Activated CD4-positive, alpha-beta T cell treated with anti-CD3 and anti-CD28 coated beads, Interleukin-2, amount 50 U/mL, for 24 hours (primary cell): ENCODE results near the gene TBL1XR1.

ENCODE experiments used
- DNase-seq, 2 donors: peaks; one replicate each; pipeline ENCODE4 v3.0.0-alpha.2; 2020; ENCODE audit warnings: low read depth in 1 of 2, low spot score in 1 of 2

TBL1XR1 gene

GRCh38 chr3:177110386-177110785 lies 86.9 kb downstream of the TBL1XR1 start:
- DNase-seq, result no peak

DNA sequence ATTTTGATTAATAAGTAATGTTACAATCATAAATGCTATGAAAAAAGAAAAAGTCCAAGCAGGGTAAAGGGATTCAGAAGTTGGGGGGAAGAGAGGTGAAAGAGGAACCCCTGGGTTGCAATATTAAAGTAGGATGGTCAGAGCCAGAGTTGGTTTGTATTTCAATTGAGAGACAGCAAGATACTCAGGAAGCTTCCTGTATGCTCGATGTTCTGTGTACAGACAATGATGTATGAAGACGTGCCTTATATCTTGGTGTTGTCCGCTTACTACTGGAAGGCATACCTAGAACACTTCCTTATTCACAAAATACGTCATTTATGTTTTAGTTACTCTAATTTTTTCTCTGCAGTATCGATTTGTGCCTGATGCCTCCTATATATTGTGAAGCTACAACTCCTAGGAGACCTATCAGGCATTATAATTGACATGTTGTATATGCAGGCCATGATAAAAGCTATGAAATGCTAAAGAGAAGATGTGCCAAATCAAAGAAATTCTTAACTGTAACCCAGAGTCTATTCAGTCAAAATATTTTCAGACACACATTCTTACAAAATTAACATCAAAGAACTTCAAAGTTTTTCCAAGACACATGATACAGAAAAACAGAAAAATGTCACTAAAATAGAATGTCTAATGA lies 87.5 kb downstream of the TBL1XR1 start:
- no peak for DNase-seq

- DNase-seq, result no peak
These were observed 88.6 kb downstream of the TBL1XR1 start for GRCh38 chr3:177108648-177109047.

GRCh38 chr3:177107461-177108239 lies 89.6 kb downstream of the TBL1XR1 start:
- DNase-seq, result no peak

- no peak for DNase-seq
These were observed 90.7 kb downstream of the TBL1XR1 start for GRCh38 chr3:177106594-177106993.

GRCh38 chr3:177106184-177106583 lies 91.1 kb downstream of the TBL1XR1 start:
- DNase-seq, result no peak

GRCh38 chr3:177105623-177106022 lies 91.7 kb downstream of the TBL1XR1 start:
- no peak for DNase-seq

DNA sequence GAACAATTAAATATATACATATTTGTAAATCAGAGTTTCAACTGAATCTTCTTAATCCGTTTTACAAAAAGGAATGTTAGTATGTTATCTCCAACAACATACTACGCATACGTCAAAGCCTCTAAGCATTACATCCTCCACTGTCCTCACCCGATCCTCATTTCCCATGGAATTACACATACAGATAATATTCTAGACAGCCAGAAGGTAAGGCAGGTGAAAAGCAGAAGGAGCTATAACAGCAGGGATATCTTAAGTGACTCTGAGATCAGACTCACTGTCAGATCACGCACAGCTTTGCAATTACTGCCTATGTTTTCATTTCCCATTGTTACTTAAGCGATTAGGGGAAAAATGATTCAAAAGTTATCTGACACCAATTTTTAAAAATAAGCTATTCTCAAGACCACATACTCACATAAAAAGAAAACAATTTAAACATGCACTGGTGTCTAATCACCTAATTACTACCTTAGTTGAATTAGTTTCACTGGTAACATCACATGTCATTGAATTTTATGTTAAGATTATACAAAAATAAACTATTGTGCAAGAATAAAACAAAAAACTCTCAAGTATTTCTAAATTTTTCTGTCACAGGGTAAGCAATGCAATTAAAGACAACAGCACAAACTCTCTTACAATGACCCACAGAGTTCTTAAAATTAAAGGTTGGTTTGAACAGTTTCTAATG lies 92.8 kb downstream of the TBL1XR1 start:
- DNase-seq, result no peak

DNA sequence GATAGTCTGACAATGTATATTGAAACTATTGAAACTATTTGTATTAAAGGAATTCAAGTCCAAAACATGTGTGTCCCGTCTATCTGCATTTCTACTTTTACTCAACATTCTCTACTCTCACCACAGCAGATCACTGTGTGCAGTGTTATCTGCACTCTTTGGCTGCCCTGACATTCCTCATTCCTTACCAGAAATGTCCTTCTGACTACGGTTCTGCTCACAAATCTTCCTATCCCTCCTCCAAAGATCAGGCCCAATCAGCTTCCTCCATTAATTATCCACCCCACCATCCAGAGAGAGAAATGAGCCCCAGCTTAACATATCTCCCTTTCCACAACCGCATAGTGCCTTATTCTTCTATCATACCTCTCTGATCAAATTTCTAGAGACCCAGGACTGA lies 94.7 kb downstream of the TBL1XR1 start:
- no peak for DNase-seq

GRCh38 chr3:177098551-177098950 lies 98.7 kb downstream of the TBL1XR1 start:
- DNase-seq, result no peak

- no peak for DNase-seq
These were observed 100.7 kb downstream of the TBL1XR1 start for GRCh38 chr3:177096615-177097014.

GRCh38 chr3:177093966-177094365 lies 103.3 kb downstream of the TBL1XR1 start:
- no peak for DNase-seq

GRCh38 chr3:177089901-177090300 lies 107.4 kb downstream of the TBL1XR1 start:
- no peak for DNase-seq

GRCh38 chr3:177089110-177089509 lies 108.2 kb downstream of the TBL1XR1 start:
- no peak for DNase-seq

DNA sequence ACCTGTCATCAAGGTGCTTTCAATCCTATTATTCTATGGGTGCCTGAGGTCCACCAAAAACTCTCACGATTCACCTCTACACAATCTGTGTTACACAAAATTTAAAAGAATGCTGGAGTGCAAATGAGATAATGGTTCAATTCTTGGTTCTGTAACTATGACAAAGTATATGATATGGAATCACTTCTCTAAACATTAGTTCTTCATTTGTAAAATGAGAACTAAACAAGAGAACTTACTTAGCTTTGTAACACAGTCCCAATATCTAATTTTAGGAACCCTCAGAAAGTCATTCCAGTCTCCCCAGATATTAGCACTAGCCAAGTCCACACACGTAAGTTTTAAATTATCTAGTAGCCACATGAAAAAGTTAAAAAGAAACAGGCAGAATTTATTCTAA lies 111.5 kb downstream of the TBL1XR1 start:
- no peak for DNase-seq

DNA sequence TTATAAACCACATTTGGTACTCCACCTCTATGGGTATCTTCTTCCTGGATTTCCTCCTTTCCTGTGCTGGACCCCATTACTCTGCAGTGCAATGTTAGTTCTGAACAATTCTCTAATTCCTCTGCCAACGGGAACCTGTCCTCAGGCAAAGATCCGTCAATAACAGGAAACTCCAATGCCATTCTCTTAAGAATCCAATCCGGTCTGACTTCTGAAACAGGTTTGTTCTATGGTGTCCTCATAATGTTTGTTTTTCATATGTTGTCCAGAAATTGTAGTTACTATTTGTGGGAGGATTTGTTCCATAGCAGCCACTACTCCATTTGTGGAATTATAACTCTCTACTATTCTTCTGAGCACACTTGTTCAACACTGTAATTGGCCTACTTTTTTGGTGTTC lies 112.7 kb downstream of the TBL1XR1 start:
- no peak for DNase-seq

DNA sequence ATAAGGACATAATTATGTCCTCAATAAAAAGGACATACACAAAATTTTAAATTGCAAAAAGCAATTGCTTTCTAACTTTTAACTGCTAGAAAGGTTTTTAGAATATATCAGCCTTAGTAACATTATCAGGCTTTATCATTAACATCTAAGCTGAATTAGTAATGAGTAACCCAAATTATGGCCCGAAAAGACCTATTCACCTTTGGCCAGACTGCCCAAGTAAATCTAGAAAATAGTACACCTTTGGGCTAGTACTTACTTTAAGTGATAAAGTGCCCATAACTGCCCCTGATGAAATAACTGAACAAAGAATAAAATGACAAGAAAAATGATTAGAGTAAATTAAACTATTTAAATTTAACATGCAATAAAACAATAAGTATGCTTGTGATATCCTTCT lies 117.2 kb downstream of the TBL1XR1 start:
- no peak for DNase-seq

DNA sequence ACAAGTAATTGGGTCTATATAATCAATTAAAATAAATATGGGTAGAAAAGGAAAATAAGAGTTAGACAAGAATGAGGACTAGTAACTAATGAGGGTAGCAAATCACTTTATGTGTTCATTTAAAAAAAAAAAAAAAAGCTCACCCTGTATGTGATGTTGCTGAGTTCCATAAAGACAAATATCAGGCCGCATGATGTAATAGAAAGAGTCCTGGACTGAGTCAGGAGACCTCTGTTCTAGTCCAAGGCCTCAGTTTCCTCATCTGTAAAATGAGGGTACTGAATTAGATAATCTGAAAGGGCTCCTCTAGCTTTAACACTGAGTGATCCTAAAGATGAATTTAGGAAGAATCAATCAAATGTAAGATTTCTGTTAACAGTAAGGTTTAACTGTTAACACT lies 117.6 kb downstream of the TBL1XR1 start:
- DNase-seq, result no peak

DNA sequence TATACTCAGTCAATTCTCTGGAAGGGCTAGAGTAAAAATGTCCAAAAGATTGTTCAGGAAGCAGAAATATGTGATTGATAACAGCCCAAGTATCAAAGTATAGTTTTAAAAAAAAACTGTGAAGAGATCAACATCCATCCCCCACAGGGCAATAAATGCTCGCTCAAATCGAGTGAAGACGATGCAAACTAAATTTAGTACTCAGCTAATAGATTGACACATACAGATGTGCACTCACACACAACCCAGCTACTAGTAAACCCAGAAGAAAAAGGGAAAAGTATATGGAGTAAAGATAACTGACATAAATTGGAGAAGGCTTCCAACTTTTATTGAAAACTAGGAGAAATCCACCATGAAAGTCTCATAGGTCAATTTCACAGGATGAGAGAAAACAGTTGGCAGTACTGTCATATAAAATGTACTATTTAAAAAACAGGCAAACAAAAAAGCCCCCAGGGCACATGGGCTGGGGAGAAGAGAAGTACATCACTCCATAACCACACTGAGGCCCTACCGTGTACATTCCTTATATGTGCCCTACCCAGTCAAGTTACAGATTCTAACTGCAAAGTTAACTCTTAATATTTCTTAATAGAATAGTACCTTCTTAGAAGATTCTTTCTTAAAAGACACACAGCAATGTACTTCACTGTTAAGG lies 125.7 kb downstream of the TBL1XR1 start:
- DNase-seq, result no peak

DNA sequence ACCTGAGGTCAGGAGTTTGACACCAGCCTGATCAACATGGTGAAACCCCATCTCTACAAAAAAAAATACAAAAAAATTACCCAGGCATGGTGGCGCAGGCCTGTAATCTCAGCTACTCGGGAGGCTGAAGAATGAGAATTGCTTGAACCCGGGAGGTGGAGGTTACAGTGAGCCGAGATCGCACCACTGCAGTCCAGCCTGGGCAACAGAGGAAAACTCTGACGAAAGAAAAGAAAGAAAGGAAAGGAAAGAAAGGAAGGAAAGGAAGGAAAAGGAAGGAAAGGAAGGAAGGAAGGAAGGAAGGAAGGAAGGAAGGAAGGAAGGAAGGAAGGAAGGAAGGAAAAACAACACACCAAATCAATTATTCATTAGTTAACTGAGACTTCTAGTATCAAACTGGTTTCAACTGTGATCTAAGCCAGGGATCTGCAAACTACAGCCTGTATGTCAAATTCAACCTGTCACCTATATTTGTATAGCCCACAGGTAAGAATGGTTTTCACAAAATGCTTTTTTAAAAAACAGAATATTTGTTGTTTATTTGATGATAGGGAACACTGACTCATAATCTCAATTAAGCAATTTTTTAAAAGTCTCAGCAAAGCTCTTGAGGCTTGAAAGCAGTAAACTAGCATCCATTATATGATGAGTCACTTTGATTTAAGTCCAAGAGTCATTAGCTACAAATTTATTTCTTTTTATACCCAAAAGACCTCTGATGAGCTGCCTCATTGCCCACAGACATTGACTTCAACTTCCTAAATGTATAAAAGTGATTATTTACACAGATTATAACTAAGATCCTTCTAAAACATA lies 127.6 kb downstream of the TBL1XR1 start:
- DNase-seq, result no peak

DNA sequence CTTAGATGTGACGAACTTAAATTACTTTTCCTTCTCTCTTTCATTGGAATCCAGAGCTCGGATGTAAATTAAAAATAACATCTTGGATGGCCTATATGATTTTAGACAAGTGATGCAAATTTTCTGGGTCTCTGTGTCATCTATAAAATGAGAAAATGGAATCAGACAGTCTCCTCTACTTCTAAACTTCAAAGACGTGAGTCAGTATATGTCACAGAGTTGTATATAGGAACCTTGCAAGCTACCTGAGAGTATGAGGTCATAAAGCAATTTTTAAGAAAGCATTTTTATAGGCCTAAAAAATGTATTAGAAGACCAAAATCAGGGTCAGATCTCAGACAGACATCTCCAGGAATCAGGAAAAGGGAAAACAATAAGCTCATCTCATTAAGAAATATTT lies 128.3 kb downstream of the TBL1XR1 start:
- no peak for DNase-seq
